OCI-LY1 (cell line): ENCODE results near the gene SLC27A3.

ENCODE experiments used
- CTCF ChIP-seq: fragments of 200-600 bp; sonication (generic), shearing (Covaris generic); IDR thresholded peaks from 2 replicates; pipeline ENCODE4 v1.5.1; 2017; ENCODE audit warnings: mild to moderate bottlenecking, antibody characterized with exemption, low read length, moderate library complexity, mixed read lengths
- EZH2 ChIP-seq: fragments of 200-600 bp; sonication (generic), shearing (Covaris generic); IDR thresholded peaks from 2 replicates; pipeline ENCODE4 v1.8.0; 2017; ENCODE audit warnings: borderline replicate concordance, mixed run types, mild to moderate bottlenecking, antibody characterized with exemption, low read length, moderate library complexity, mixed read lengths

GRCh38 chr1:153801786-153802697 is 26.8 kb downstream of the SLC27A3 start:
- TF ChIP-seq CTCF = no peak
- no peak for TF ChIP-seq EZH2
